K562 (cell line): Measurements from ENCODE around the gene HLTF.

Experiments used
- CHD1 ChIP-seq: fragments of 200-600 bp; sonication (generic); IDR thresholded peaks from one replicate; pipeline ENCODE4 v1.6.1; 2012; ENCODE audit warnings: mild to moderate bottlenecking, moderate library complexity, low read length, inconsistent platforms
- CLOCK ChIP-seq: fragments of 250-450 bp; sonication (Bioruptor Pico); IDR thresholded peaks from 2 replicates; pipeline ENCODE4 v1.4.0; 2020; ENCODE audit warnings: mild to moderate bottlenecking, moderate library complexity, borderline replicate concordance
- CTCF ChIP-seq, 3 experiments: IDR thresholded peaks in 2 of 3; conservative IDR thresholded peaks in 1 of 3; 2 replicates each; pipeline ENCODE4 v1.5.1; 2011 to 2012; ENCODE audit warnings: low read length in 3 of 3, mild to moderate bottlenecking in 3 of 3, control low read depth in 2 of 3, improper control_type of control experiment in 1 of 3, inconsistent platforms in 1 of 3, low read depth in 1 of 3, mixed read lengths in 1 of 3, moderate library complexity in 1 of 3; ENCODE audit not compliant: insufficient read depth in 2 of 3
- ETS1 ChIP-seq: conservative IDR thresholded peaks from 2 replicates; pipeline ENCODE4 v1.6.1; 2011; ENCODE audit warnings: low read depth, mild to moderate bottlenecking, low read length; ENCODE audit not compliant: control insufficient read depth
- GABPA ChIP-seq: fragments of 200-800 bp; sonication (Bioruptor generic); conservative IDR thresholded peaks from 2 replicates; pipeline ENCODE4 v1.6.1; 2016; ENCODE audit warnings: low read depth, missing genetic modification characterization, missing compliant biosample characterization
- HMG20A ChIP-seq: fragments of 450-650 bp; formaldehyde crosslinking; conservative IDR thresholded peaks from 2 replicates; pipeline ENCODE4 v1.4.0; 2020; ENCODE audit warnings: mild to moderate bottlenecking, mixed read lengths
- KLF16 ChIP-seq: IDR thresholded peaks from 2 replicates; pipeline ENCODE4 v1.6.1; 2016; ENCODE audit warnings: antibody characterized with exemption
- RNF219 ChIP-seq: fragments of 250-450 bp; sonication (Bioruptor Pico); IDR thresholded peaks from 2 replicates; pipeline ENCODE4 v1.5.0; 2022; ENCODE audit warnings: mild to moderate bottlenecking
- WHSC1 ChIP-seq: IDR thresholded peaks from one replicate; pipeline ENCODE4 v1.6.1; 2012; ENCODE audit warnings: low read length, control low read depth, inconsistent platforms
- ZNF277 ChIP-seq: fragments of 250-450 bp; sonication (Bioruptor Pico); IDR thresholded peaks from 2 replicates; pipeline ENCODE4 v1.8.0; 2022; ENCODE audit warnings: inconsistent platforms, mild to moderate bottlenecking, moderate library complexity, borderline replicate concordance
- ZNF644 ChIP-seq: fragments of 200-800 bp; sonication (Bioruptor generic); IDR thresholded peaks from 2 replicates; pipeline ENCODE4 v1.6.1; 2016; ENCODE audit warnings: low read depth, missing genetic modification characterization, missing compliant biosample characterization

GRCh38 chr3:149120051-149120972 is 34.0 kb upstream of the HLTF start:
- no peak for TF ChIP-seq ZNF644
- no peak for TF ChIP-seq ETS1
- TF ChIP-seq KLF16, result no peak
- peak; percentile 55 to 85 (median 73) for TF ChIP-seq CTCF (IDR thresholded peaks at IDR 0.05 in 2 of 3, conservative IDR thresholded peaks at IDR 0.05 in 1 of 3; ENCODE audit: insufficient read depth in 2 of 3, low read depth in 1 of 3, low read length in 3 of 3)
- no peak for TF ChIP-seq GABPA
- no peak for TF ChIP-seq RNF219 (CRISPR knock-in tag)
- no peak for TF ChIP-seq CHD1
- no peak for TF ChIP-seq ZNF277 (CRISPR knock-in tag)
- no peak for TF ChIP-seq HMG20A (CRISPR knock-in tag)
- TF ChIP-seq WHSC1, result no peak
- TF ChIP-seq CLOCK (CRISPR knock-in tag), result no peak
